Measurements from ENCODE around the gene FBXW8.
A peak's percentile ranks its signal among the peaks of the same experiment; 100 is the strongest.

FBXW8 gene

DNA sequence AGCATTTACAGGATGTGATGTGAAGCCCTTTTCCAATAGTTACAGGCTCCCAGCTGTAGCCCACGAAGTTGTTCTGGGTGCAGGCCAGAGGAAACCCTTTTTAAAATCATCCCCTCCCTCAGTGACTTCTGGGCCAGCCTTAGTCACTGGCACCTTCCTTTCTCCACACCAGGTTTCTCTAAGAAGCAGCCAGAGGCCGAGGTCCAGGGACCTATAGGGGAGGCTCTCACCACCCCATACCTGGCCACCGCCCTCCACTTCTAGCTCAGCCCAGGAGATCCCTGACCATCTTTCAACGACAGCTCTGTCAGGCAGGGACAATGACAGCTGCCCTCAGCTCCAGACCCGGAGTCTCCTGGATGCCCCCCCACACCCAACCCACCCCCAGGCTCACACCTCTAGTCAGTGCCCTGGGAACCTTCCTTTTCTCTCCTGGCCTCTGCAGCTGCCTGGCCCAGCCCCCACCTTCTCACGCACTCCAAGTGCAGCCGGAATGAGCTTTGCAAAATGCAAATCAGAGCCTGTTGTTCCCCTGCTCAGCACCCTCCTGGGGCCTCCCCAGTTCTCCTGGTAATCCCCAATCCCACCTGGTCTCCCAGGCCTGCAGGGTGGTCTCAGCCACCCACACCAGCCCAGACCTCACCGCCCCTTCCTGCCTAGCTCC is 141.8 kb downstream of the FBXW8 start:
- Histone ChIP-seq H3K27me3 (ENCODE audit: control insufficient read depth, low read length) (no peaks in the 10 kb centered on the region), H3K9me3 (ENCODE audit: control insufficient read depth, insufficient read depth, low read length) (no peaks in the 10 kb centered on the region), H3K9me2 (replicated peaks; ENCODE audit: control insufficient read depth, low read length) (no peaks in the 10 kb centered on the region), H3K36me3 (ENCODE audit: control insufficient read depth, low read length) (no peaks in the 10 kb centered on the region), H3F3A (ENCODE audit: control insufficient read depth, insufficient read depth) (no peaks in the 10 kb centered on the region), H3K27ac (ENCODE audit: low read depth, low read length) (peak overlapping the region; percentile 37), H3K4me3 (ENCODE audit: low read length) (peak overlapping the region; percentile 53), H4K20me1 (ENCODE audit: control insufficient read depth, insufficient read depth, low read depth, low read length) (no peaks in the 10 kb centered on the region), H3K4me2 (ENCODE audit: low read length) (peak overlapping the region; percentile 66), H3K4me1 (ENCODE audit: control insufficient read depth, low read length) (peaks cover 48% of the 10 kb centered on the region), H3K79me2 (ENCODE audit: control insufficient read depth, low read length) (no peaks in the 10 kb centered on the region)
- TF ChIP-seq EZH2phosphoT487 (IDR thresholded peaks at IDR 0.05; ENCODE audit: borderline replicate concordance, low read length), result no peak
- TF ChIP-seq, protein P1, sequence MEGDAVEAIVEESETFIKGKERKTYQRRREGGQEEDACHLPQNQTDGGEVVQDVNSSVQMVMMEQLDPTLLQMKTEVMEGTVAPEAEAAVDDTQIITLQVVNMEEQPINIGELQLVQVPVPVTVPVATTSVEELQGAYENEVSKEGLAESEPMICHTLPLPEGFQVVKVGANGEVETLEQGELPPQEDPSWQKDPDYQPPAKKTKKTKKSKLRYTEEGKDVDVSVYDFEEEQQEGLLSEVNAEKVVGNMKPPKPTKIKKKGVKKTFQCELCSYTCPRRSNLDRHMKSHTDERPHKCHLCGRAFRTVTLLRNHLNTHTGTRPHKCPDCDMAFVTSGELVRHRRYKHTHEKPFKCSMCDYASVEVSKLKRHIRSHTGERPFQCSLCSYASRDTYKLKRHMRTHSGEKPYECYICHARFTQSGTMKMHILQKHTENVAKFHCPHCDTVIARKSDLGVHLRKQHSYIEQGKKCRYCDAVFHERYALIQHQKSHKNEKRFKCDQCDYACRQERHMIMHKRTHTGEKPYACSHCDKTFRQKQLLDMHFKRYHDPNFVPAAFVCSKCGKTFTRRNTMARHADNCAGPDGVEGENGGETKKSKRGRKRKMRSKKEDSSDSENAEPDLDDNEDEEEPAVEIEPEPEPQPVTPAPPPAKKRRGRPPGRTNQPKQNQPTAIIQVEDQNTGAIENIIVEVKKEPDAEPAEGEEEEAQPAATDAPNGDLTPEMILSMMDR (IDR thresholded peaks at IDR 0.05; ENCODE audit: low read depth, low read length, poor library complexity, severe bottlenecking), result no peak

DNA sequence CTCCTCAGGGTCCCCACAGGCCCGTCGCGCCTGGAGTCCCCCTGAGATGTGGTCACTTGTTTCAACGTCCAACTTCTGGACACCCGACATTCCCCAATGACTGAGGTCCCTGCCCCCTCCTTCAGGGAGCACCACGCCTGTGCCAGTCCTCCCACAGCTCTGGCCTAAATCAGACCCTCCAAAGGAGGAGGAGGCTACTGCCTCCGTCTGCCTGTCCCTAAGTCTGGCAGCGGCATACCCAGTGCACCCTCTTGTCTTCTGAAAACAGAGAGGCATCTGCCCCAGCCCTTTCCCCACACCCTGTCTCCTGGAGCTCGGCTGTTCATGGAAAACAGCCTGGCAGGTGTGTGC is 142.3 kb downstream of the FBXW8 start:
- no peaks in the 10 kb centered on the region for H4K20me1 ChIP-seq (ENCODE audit: control insufficient read depth, insufficient read depth, low read depth, low read length)
- H3K27ac ChIP-seq (ENCODE audit: low read depth, low read length), result peak overlapping the region; percentile 26
- no peak for TF ChIP-seq EZH2phosphoT487 (IDR thresholded peaks at IDR 0.05; ENCODE audit: borderline replicate concordance, low read length)
- TF ChIP-seq, protein P1 (IDR thresholded peaks at IDR 0.05; ENCODE audit: low read depth, low read length, poor library complexity, severe bottlenecking), result no peak
- H3K4me1 ChIP-seq (ENCODE audit: control insufficient read depth, low read length), result peaks cover 53% of the 10 kb centered on the region
- H3K27me3 ChIP-seq (ENCODE audit: control insufficient read depth, low read length), result no peaks in the 10 kb centered on the region
- H3K36me3 ChIP-seq (ENCODE audit: control insufficient read depth, low read length), result no peaks in the 10 kb centered on the region
- no peaks in the 10 kb centered on the region for H3K9me2 ChIP-seq (replicated peaks; ENCODE audit: control insufficient read depth, low read length)
- H3K4me3 ChIP-seq (ENCODE audit: low read length), result peak overlapping the region; percentile 53
- H3K4me2 ChIP-seq (ENCODE audit: low read length), result peak overlapping the region; percentile 66
- no peaks in the 10 kb centered on the region for H3K79me2 ChIP-seq (ENCODE audit: control insufficient read depth, low read length)
- H3F3A ChIP-seq (ENCODE audit: control insufficient read depth, insufficient read depth), result no peaks in the 10 kb centered on the region
- H3K9me3 ChIP-seq (ENCODE audit: control insufficient read depth, insufficient read depth, low read length), result no peaks in the 10 kb centered on the region

DNA sequence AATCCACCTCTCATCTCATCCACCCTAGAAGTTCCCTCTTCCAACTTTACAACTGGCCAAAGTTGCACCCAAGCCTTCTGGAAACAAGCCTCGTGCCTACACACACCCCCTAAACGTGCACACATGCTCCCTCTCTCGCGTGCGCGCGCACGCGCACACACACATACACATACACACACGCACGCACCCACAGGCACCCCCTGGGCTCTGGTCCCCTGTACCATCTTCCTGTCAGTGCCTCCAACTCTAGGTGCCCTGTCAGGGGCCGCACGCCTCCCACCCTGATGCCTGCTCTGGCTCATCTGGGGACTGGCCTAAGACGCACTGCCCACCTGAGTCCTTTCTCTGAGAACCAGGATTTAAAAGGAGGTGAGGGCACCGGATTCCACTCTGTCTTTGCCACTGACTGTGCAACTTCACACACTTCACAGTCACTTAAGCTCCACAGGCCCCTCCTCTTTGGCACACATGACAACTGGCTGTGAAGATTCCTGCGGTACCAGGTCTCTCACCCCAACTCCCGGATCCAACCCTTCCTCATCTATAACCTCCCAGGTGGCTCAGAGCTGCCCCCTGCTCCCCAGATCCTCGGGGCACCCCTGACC is 142.9 kb downstream of the FBXW8 start:
- no peaks in the 10 kb centered on the region for H4K20me1 ChIP-seq (ENCODE audit: control insufficient read depth, insufficient read depth, low read depth, low read length)
- H3K9me2 ChIP-seq (replicated peaks; ENCODE audit: control insufficient read depth, low read length), result no peaks in the 10 kb centered on the region
- TF ChIP-seq, protein P1 (IDR thresholded peaks at IDR 0.05; ENCODE audit: low read depth, low read length, poor library complexity, severe bottlenecking), result no peak
- TF ChIP-seq EZH2phosphoT487 (IDR thresholded peaks at IDR 0.05; ENCODE audit: borderline replicate concordance, low read length), result no peak
- H3K27me3 ChIP-seq (ENCODE audit: control insufficient read depth, low read length), result no peaks in the 10 kb centered on the region
- no peaks in the 10 kb centered on the region for H3K36me3 ChIP-seq (ENCODE audit: control insufficient read depth, low read length)
- peak overlapping the region; percentile 66; the same call in 1 of the 2 replicates for H3K4me2 ChIP-seq (ENCODE audit: low read length)
- no peaks in the 10 kb centered on the region for H3K79me2 ChIP-seq (ENCODE audit: control insufficient read depth, low read length)
- H3K9me3 ChIP-seq (ENCODE audit: control insufficient read depth, insufficient read depth, low read length), result no peaks in the 10 kb centered on the region
- H3K4me1 ChIP-seq (ENCODE audit: control insufficient read depth, low read length), result peaks cover 60% of the 10 kb centered on the region
- H3K4me3 ChIP-seq (ENCODE audit: low read length), result no peak overlapping the region
- no peaks in the 10 kb centered on the region for H3F3A ChIP-seq (ENCODE audit: control insufficient read depth, insufficient read depth)
- H3K27ac ChIP-seq (ENCODE audit: low read depth, low read length), result no peak overlapping the region
